HCT116 (cell line): ENCODE results near the gene PMEPA1. TPM values are rescaled to one million over a fixed set of nuclear protein-coding genes. Genes with fewer than 3 reads are reported as not detected.

Experiments
- ATAC-seq: fragments of 200-7000 bp; cut with Tn5 transposase; 2 replicates; pipeline ENCODE4 v1.9.1; 2020; ENCODE audit warnings: mild to moderate bottlenecking, moderate library complexity
- BruUV-seq: library from RNA; stranded (reverse); fragments of 400-500 nt; replicated peaks from 2 replicates; lab custom pipeline; 2021; lab: Mats Ljungman, UMichigan
- CTCF ChIA-PET: fragments of 300-600 bp; sonication (Branson Sonifier 250); formaldehyde crosslinking; loops from one replicate; lab custom pipeline; 2021; ENCODE audit warnings: antibody characterized with exemption; lab: Charles Lee
- POLR2A ChIA-PET: fragments of 300-600, 350-600 bp; sonication (Branson Sonifier 250); formaldehyde crosslinking; loops from one replicate; lab custom pipeline; 2021; ENCODE audit warnings: antibody characterized with exemption; lab: Charles Lee
- RAD21 ChIA-PET, 2 experiments: fragments of 300-600 bp; sonication (Branson Sonifier 250); formaldehyde crosslinking; loops; one replicate each; lab custom pipeline; 2023; ENCODE audit warnings: low total read pairs in 2 of 2; ENCODE audit not compliant: uncharacterized antibody in 2 of 2, unreplicated experiment in 2 of 2, low non-redundant PET in 1 of 2; lab: Charles Lee
- DNase-seq: peaks from one replicate; pipeline ENCODE4 v3.0.0-alpha.2; 2010; ENCODE audit warnings: low read depth, low spot score
- H2AFZ ChIP-seq: fragments of 200-600 bp; shearing (Covaris generic), sonication (generic); 2 replicates; pipeline ENCODE4 v1.6.1; 2017; ENCODE audit warnings: low read depth, mixed run types, mixed read lengths, antibody characterized with exemption, low read length; ENCODE audit not compliant: poor library complexity, severe bottlenecking
- H3K27ac ChIP-seq: 2 replicates; pipeline ENCODE4 v1.5.1; 2012; ENCODE audit warnings: low read depth, low read length
- H3K27me3 ChIP-seq: fragments of 200-600 bp; sonication (generic); 2 replicates; pipeline ENCODE4 v1.6.1; 2016; ENCODE audit warnings: mixed run types, low read length, mixed read lengths; ENCODE audit not compliant: insufficient read depth
- H3K36me3 ChIP-seq, 2 experiments: fragments of 200-500 bp in 1 of 2; fragments of 200-600 bp in 1 of 2; sonication (Bioruptor generic) in 1 of 2; sonication (generic) in 1 of 2; 2 replicates each; pipeline versions ENCODE4 v1.5.1 to v1.6.1; 2014 to 2016; ENCODE audit warnings: low read length in 2 of 2, inconsistent platforms in 1 of 2, mixed read lengths in 1 of 2, mixed run types in 1 of 2; ENCODE audit not compliant: insufficient read depth in 2 of 2, control insufficient read depth in 1 of 2
- H3K4me1 ChIP-seq, 2 experiments: fragments of 200-600 bp in 1 of 2; sonication (generic) in 1 of 2; 2 replicates each; pipeline versions ENCODE4 v1.5.1 to v1.6.1; 2012 to 2017; ENCODE audit warnings: low read length in 2 of 2, inconsistent platforms in 1 of 2, mild to moderate bottlenecking in 1 of 2, mixed read lengths in 1 of 2, mixed run types in 1 of 2, moderate library complexity in 1 of 2; ENCODE audit not compliant: insufficient read depth in 2 of 2, control insufficient read depth in 1 of 2
- H3K4me2 ChIP-seq: fragments of 200-600 bp; sonication (generic); 2 replicates; pipeline ENCODE4 v1.6.1; 2017; ENCODE audit warnings: mixed run types, low read length, mixed read lengths
- H3K4me3 ChIP-seq, 2 experiments: fragments of 200-600 bp in 1 of 2; sonication (generic) in 1 of 2; replicated peaks in 1 of 2; 2 replicates each; pipeline ENCODE4 v1.5.1; 2011 to 2016; ENCODE audit warnings: low read length in 2 of 2, control low read depth in 1 of 2, low read depth in 1 of 2, mild to moderate bottlenecking in 1 of 2, mixed read lengths in 1 of 2, mixed run types in 1 of 2
- H3K79me2 ChIP-seq: fragments of 200-600 bp; sonication (generic); 2 replicates; pipeline ENCODE4 v1.6.1; 2017; ENCODE audit warnings: mild to moderate bottlenecking, mixed run types, low read length, moderate library complexity, mixed read lengths; ENCODE audit not compliant: insufficient read depth
- H3K9ac ChIP-seq: fragments of 200-600 bp; sonication (generic); 2 replicates; pipeline ENCODE4 v1.6.1; 2016; ENCODE audit warnings: low read length, mixed read lengths
- H3K9me2 ChIP-seq: fragments of 200-600 bp; sonication (generic), shearing (Covaris generic); 2 replicates; pipeline ENCODE4 v1.6.1; 2017; ENCODE audit warnings: mixed run types, mild to moderate bottlenecking, moderate library complexity; ENCODE audit not compliant: insufficient read depth
- H3K9me3 ChIP-seq, 2 experiments: fragments of 200-500 bp in 1 of 2; fragments of 200-600 bp in 1 of 2; sonication (Bioruptor generic) in 1 of 2; sonication (generic) in 1 of 2; 2 replicates each; pipeline ENCODE4 v1.6.1; 2014 to 2017; ENCODE audit warnings: low read length in 2 of 2, mixed read lengths in 2 of 2, inconsistent platforms in 1 of 2, low read depth in 1 of 2, mild to moderate bottlenecking in 1 of 2, mixed run types in 1 of 2, moderate library complexity in 1 of 2; ENCODE audit not compliant: control insufficient read depth in 1 of 2, insufficient read depth in 1 of 2
- H4K20me1 ChIP-seq: fragments of 200-600 bp; sonication (generic), shearing (Covaris generic); 2 replicates; pipeline ENCODE4 v1.6.1; 2017; ENCODE audit warnings: mixed run types, mild to moderate bottlenecking, moderate library complexity; ENCODE audit not compliant: insufficient read depth
- CBX3 ChIP-seq: IDR thresholded peaks from 2 replicates; pipeline ENCODE4 v1.6.1; 2012; ENCODE audit warnings: low read depth
- CEBPB ChIP-seq: IDR thresholded peaks from 2 replicates; pipeline ENCODE4 v1.6.1; 2012; ENCODE audit warnings: low read depth
- ELF1 ChIP-seq: IDR thresholded peaks from 2 replicates; pipeline ENCODE4 v1.6.1; 2012; ENCODE audit warnings: low read depth, borderline replicate concordance
- EZH2 ChIP-seq: fragments of 200-600 bp; sonication (generic); IDR thresholded peaks from 2 replicates; pipeline ENCODE4 v1.6.1; 2017; ENCODE audit warnings: antibody characterized with exemption, mixed run types
- EZH2phosphoT487 ChIP-seq: fragments of 200-600 bp; IDR thresholded peaks from 2 replicates; pipeline ENCODE4 v1.6.1; 2018; ENCODE audit warnings: antibody characterized with exemption, borderline replicate concordance
- FOSL1 ChIP-seq: IDR thresholded peaks from 2 replicates; pipeline ENCODE4 v1.6.1; 2012; ENCODE audit warnings: low read depth
- POLR2A ChIP-seq: IDR thresholded peaks from 2 replicates; pipeline ENCODE4 v1.7.0; 2011; ENCODE audit warnings: borderline replicate concordance; ENCODE audit not compliant: insufficient read depth, insufficient read length; ENCODE audit errors: extremely low read depth
- POLR2AphosphoS5 ChIP-seq: IDR thresholded peaks from 2 replicates; pipeline ENCODE4 v1.6.1; 2011; ENCODE audit warnings: mild to moderate bottlenecking, low read depth, low read length, moderate library complexity
- SIN3A ChIP-seq: IDR thresholded peaks from 2 replicates; pipeline ENCODE4 v1.6.1; 2012; ENCODE audit warnings: low read depth
- SP1 ChIP-seq: IDR thresholded peaks from 2 replicates; pipeline ENCODE4 v1.6.1; 2012; ENCODE audit warnings: low read depth
- TCF7L2 ChIP-seq: IDR thresholded peaks from 2 replicates; pipeline ENCODE4 v1.7.0; 2011; ENCODE audit warnings: borderline replicate concordance, inconsistent platforms; ENCODE audit not compliant: insufficient read depth, insufficient read length; ENCODE audit errors: extremely low read depth
- YY1 ChIP-seq: IDR thresholded peaks from 2 replicates; pipeline ENCODE4 v1.6.1; 2011; ENCODE audit warnings: low read length, low read depth, moderate library complexity, mild to moderate bottlenecking; ENCODE audit not compliant: insufficient replicate concordance; ENCODE audit errors: extremely low read depth
- ZFX ChIP-seq: fragments of 450-650 bp; IDR thresholded peaks from 2 replicates; pipeline ENCODE4 v1.6.1; 2017
- ZNF274 ChIP-seq: fragments of 200-500 bp; sonication (Bioruptor generic); IDR thresholded peaks from 2 replicates; pipeline ENCODE4 v1.6.1; 2014; ENCODE audit warnings: mild to moderate bottlenecking, low read depth, low read length, inconsistent platforms
- intact Hi-C: fragments of 100-400 bp; cut with micrococcal nuclease; formaldehyde crosslinking; loops from 2 replicates; pipeline ENCODE4 v1.10.0; 2022
- total RNA-seq: library from RNA; stranded (reverse); gene quantifications from one replicate; pipeline ENCODE4 v1.2.1, GENCODE V29; 2021; ENCODE audit not compliant: unreplicated experiment
- TF ChIP-seq, protein P1 (sequence below): IDR thresholded peaks from 2 replicates; pipeline ENCODE4 v1.6.1; 2012
- TF ChIP-seq, protein P2 (sequence below): IDR thresholded peaks from 2 replicates; pipeline ENCODE4 v1.6.1; 2011; ENCODE audit warnings: mild to moderate bottlenecking, low read length, moderate library complexity; ENCODE audit not compliant: insufficient replicate concordance; ENCODE audit errors: extremely low read depth
- TF ChIP-seq, protein P3 (sequence below): IDR thresholded peaks from 2 replicates; pipeline ENCODE4 v1.6.1; 2012
- TF ChIP-seq, protein P4 (sequence below): IDR thresholded peaks from 2 replicates; pipeline ENCODE4 v1.6.1; 2012; ENCODE audit warnings: low read depth

Gene PMEPA1
- total RNA-seq, 1 experiment from 2014 or later: 0.64 TPM

DNA sequence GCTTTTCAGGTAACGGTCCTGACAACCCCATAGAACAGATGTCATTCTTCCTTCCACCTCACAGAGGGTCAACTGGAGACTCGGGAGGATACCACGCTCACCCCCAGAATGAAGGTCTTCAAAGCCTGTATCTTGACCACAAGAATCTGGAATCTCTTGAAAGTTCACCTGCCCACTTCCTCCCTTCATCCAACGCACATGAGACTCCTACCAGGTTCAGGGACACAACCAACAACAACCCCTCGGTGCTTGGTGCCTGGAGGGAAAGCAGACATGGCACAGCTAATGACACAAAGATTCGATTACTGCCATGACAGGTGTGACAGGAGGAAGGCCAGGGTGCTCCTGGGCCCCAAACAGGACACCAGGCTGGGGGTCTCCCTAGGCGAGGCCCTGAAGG, 8.2 kb downstream of the PMEPA1 start (continued):
- TF ChIP-seq, protein P1, sequence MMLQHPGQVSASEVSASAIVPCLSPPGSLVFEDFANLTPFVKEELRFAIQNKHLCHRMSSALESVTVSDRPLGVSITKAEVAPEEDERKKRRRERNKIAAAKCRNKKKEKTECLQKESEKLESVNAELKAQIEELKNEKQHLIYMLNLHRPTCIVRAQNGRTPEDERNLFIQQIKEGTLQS: no peak

DNA sequence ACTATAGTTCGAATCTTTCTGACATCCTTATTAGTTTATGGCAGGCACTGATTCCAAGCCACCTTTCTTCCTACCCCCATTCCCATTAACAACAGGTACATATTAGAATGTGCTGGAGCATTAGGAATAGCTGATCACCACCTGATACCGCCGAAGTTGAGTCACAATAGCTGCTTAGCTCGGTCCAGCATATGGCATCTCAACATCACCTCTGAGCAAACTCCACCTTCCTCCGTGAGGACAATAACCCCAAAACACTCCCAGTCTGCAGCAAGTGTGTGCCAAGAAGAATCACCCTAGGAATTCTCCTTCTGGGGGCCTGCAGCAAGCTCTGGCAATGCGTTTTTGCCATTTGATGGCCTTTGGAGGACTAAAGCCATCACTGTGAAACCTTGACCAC, 8.7 kb downstream of the PMEPA1 start:
- POLR2A ChIA-PET: no interaction called here
- intact Hi-C loops: no loop called here
- no TSS peak for BruUV-seq
- H3K27ac ChIP-seq: no peak overlapping the region
- peaks cover 93% of the 10 kb centered on the region for H3K27me3 ChIP-seq
- TF ChIP-seq CEBPB (no peak), TCF7L2 (no peak), FOSL1 (no peak), SIN3A (no peak), ZNF274 (no peak), EZH2 (no peak), ZFX (no peak), POLR2A (no peak), YY1 (no peak), CBX3 (no peak), ELF1 (no peak), EZH2phosphoT487 (no peak), POLR2AphosphoS5 (no peak), SP1 (no peak)
- TF ChIP-seq, protein P2, sequence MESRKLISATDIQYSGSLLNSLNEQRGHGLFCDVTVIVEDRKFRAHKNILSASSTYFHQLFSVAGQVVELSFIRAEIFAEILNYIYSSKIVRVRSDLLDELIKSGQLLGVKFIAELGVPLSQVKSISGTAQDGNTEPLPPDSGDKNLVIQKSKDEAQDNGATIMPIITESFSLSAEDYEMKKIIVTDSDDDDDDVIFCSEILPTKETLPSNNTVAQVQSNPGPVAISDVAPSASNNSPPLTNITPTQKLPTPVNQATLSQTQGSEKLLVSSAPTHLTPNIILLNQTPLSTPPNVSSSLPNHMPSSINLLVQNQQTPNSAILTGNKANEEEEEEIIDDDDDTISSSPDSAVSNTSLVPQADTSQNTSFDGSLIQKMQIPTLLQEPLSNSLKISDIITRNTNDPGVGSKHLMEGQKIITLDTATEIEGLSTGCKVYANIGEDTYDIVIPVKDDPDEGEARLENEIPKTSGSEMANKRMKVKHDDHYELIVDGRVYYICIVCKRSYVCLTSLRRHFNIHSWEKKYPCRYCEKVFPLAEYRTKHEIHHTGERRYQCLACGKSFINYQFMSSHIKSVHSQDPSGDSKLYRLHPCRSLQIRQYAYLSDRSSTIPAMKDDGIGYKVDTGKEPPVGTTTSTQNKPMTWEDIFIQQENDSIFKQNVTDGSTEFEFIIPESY: no peak
- TF ChIP-seq, protein P3, sequence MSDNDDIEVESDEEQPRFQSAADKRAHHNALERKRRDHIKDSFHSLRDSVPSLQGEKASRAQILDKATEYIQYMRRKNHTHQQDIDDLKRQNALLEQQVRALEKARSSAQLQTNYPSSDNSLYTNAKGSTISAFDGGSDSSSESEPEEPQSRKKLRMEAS: no peak
- TF ChIP-seq, protein P1: no peak
- TF ChIP-seq, protein P4, sequence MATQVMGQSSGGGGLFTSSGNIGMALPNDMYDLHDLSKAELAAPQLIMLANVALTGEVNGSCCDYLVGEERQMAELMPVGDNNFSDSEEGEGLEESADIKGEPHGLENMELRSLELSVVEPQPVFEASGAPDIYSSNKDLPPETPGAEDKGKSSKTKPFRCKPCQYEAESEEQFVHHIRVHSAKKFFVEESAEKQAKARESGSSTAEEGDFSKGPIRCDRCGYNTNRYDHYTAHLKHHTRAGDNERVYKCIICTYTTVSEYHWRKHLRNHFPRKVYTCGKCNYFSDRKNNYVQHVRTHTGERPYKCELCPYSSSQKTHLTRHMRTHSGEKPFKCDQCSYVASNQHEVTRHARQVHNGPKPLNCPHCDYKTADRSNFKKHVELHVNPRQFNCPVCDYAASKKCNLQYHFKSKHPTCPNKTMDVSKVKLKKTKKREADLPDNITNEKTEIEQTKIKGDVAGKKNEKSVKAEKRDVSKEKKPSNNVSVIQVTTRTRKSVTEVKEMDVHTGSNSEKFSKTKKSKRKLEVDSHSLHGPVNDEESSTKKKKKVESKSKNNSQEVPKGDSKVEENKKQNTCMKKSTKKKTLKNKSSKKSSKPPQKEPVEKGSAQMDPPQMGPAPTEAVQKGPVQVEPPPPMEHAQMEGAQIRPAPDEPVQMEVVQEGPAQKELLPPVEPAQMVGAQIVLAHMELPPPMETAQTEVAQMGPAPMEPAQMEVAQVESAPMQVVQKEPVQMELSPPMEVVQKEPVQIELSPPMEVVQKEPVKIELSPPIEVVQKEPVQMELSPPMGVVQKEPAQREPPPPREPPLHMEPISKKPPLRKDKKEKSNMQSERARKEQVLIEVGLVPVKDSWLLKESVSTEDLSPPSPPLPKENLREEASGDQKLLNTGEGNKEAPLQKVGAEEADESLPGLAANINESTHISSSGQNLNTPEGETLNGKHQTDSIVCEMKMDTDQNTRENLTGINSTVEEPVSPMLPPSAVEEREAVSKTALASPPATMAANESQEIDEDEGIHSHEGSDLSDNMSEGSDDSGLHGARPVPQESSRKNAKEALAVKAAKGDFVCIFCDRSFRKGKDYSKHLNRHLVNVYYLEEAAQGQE: no peak
- CTCF ChIA-PET: no interaction called here
- H3K9me2 ChIP-seq: no peaks in the 10 kb centered on the region
- H3K9me3 ChIP-seq: no peaks in the 10 kb centered on the region
- no peak for DNase-seq
- H3K4me2 ChIP-seq: no peak overlapping the region
- peaks cover 18 to 24% of the 10 kb centered on the region in 2 experiments for H3K4me1 ChIP-seq
- ATAC-seq: no peak
- H2AFZ ChIP-seq: no peak overlapping the region
- no peaks in the 10 kb centered on the region for H3K36me3 ChIP-seq
- RAD21 ChIA-PET: no interaction called here
- H3K79me2 ChIP-seq: no peaks in the 10 kb centered on the region
- no peak overlapping the region for H3K9ac ChIP-seq
- H3K4me3 ChIP-seq: no peak overlapping the region
- no peaks in the 10 kb centered on the region for H4K20me1 ChIP-seq
